Renal cortex interstitium (tissue), 11 donors: Measurements from ENCODE around the gene CHCT1. TPM values are rescaled to one million over a fixed set of nuclear protein-coding genes. Genes with fewer than 3 reads are reported as not detected.
"Not testable (repeated sequence)": the region's sequence is repeated elsewhere in the genome, so short reads cannot be mapped to it uniquely, and the experiment has no call there.

ENCODE experiments used
- DNase-seq, 11 donors: peaks; one replicate each; pipeline ENCODE4 v3.0.0-alpha.2; 2013; ENCODE audit warnings: low read depth in 9 of 11, low spot score in 4 of 11; ENCODE audit errors: extremely low read depth in 1 of 11
- polyA plus RNA-seq, 3 donors: library from polyadenylated mRNA; unstranded; fragments of 120-200 nt; gene quantifications; one replicate each; pipeline ENCODE4 v1.2.1, GENCODE V29; 2013; ENCODE audit not compliant: insufficient read length in 3 of 3

The CHCT1 gene
- polyA plus RNA-seq, 3 donors, result not detected

- DNase-seq, result not testable (repeated sequence)
These were observed 11.0 kb downstream of the CHCT1 start for GRCh38 chr17:60433021-60433997.

- peak; percentile 61 to 86 (median 75) for DNase-seq
These were observed 13.2 kb downstream of the CHCT1 start for GRCh38 chr17:60435244-60436167.

GRCh38 chr17:60436676-60437075 is 14.4 kb downstream of the CHCT1 start:
- DNase-seq, result no peak

- DNase-seq, result no peak
These were observed 17.2 kb downstream of the CHCT1 start for GRCh38 chr17:60439501-60439900.

- no peak for DNase-seq
These were observed 20.2 kb downstream of the CHCT1 start for GRCh38 chr17:60442271-60443173.

- DNase-seq, result no peak
These were observed 21.4 kb downstream of the CHCT1 start for GRCh38 chr17:60443713-60444112.

- DNase-seq, result no peak
These were observed 22.9 kb downstream of the CHCT1 start for GRCh38 chr17:60445144-60445543.

GRCh38 chr17:60447375-60447774 is 25.1 kb downstream of the CHCT1 start:
- DNase-seq, result no peak

- no peak for DNase-seq
These were observed 28.8 kb downstream of the CHCT1 start for GRCh38 chr17:60451071-60451470.

- DNase-seq, result no peak
These were observed 29.7 kb downstream of the CHCT1 start for GRCh38 chr17:60451965-60452364.

GRCh38 chr17:60455378-60455777 is 33.1 kb downstream of the CHCT1 start:
- DNase-seq, result no peak

GRCh38 chr17:60457148-60457547 is 34.9 kb downstream of the CHCT1 start:
- DNase-seq, result no peak

- DNase-seq, result no peak
These were observed 39.3 kb downstream of the CHCT1 start for GRCh38 chr17:60461584-60461983.

- DNase-seq, result peak in 10 of 11 donors; percentile 15 to 48 (median 26)
These were observed 41.0 kb downstream of the CHCT1 start for GRCh38 chr17:60463157-60463835.

- DNase-seq, result no peak
These were observed 42.1 kb downstream of the CHCT1 start for GRCh38 chr17:60464343-60464742.

- no peak for DNase-seq
These were observed 46.1 kb downstream of the CHCT1 start for GRCh38 chr17:60468371-60468770.

GRCh38 chr17:60471451-60471850 is 49.2 kb downstream of the CHCT1 start:
- no peak for DNase-seq

- no peak for DNase-seq
These were observed 50.2 kb downstream of the CHCT1 start for GRCh38 chr17:60472449-60472848.
